ENCODE data around the gene OSMR. TPM values are rescaled to one million over a fixed set of nuclear protein-coding genes. Genes with fewer than 3 reads are reported as not detected.

The OSMR gene
- total RNA-seq, 1 experiment from 2014 or later = 46.0 TPM

DNA sequence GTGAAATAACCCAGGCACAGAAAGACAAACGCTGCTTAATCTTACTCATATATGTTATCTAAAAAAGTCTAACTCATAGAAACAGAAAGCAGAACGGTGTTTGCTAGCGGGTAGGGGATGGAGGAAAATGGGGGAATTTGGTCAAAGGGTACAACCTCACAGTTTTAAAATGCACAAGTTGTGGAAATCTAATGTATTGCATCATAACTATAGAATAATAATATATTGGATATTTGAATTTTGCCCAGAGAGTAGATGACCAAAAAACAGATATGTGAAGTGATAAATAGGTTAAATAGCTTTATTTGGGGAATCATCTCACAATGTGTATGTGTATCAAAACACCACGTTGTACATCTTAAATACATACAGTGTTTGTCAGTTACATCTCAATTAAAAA is 22.3 kb upstream of the OSMR start:
- RAD21 ChIA-PET (ENCODE audit: low non-redundant PET in 1 of 2, low total read pairs in 2 of 2, uncharacterized antibody in 2 of 2, unreplicated experiment in 2 of 2) = no interaction called here
- intact Hi-C loops (cut with micrococcal nuclease) = no loop called here
- Histone ChIP-seq H4K20me1 (ENCODE audit: insufficient read depth) (peaks cover 2% of the 10 kb centered on the region; the same call in 1 of the 2 replicates), H3K27me3 (ENCODE audit: insufficient read depth, low read length) (no peaks in the 10 kb centered on the region), H3K4me1 (ENCODE audit: control insufficient read depth in 1 of 2, insufficient read depth in 2 of 2, low read length in 2 of 2) (peaks cover 0 to 4% of the 10 kb centered on the region in 2 experiments; a peak in 1 of 4 replicates), H3K4me3 (replicated peaks in 1 of 2; ENCODE audit: low read depth in 1 of 2, low read length in 2 of 2) (no peak overlapping the region), H3K4me2 (ENCODE audit: low read length) (no peak overlapping the region), H3K9me3 (ENCODE audit: control insufficient read depth in 1 of 2, insufficient read depth in 1 of 2, low read depth in 1 of 2, low read length in 2 of 2) (no peaks in the 10 kb centered on the region), H3K36me3 (ENCODE audit: control insufficient read depth in 1 of 2, insufficient read depth in 2 of 2, low read length in 2 of 2) (no peaks in the 10 kb centered on the region; a peak in 2 of 4 replicates), H2AFZ (ENCODE audit: low read depth, low read length, poor library complexity, severe bottlenecking) (no peak overlapping the region), H3K27ac (ENCODE audit: low read depth, low read length) (no peak overlapping the region), H3K9me2 (ENCODE audit: insufficient read depth) (no peaks in the 10 kb centered on the region), H3K79me2 (ENCODE audit: insufficient read depth, low read length) (no peaks in the 10 kb centered on the region), H3K9ac (ENCODE audit: low read length) (no peak overlapping the region)
- CTCF ChIA-PET = no interaction called here
- ATAC-seq (no peak), DNase-seq (ENCODE audit: low read depth, low spot score) (no peak)
- no TSS peak for BruUV-seq (replicated peaks)
- POLR2A ChIA-PET = no interaction called here
- TF ChIP-seq, protein P1, sequence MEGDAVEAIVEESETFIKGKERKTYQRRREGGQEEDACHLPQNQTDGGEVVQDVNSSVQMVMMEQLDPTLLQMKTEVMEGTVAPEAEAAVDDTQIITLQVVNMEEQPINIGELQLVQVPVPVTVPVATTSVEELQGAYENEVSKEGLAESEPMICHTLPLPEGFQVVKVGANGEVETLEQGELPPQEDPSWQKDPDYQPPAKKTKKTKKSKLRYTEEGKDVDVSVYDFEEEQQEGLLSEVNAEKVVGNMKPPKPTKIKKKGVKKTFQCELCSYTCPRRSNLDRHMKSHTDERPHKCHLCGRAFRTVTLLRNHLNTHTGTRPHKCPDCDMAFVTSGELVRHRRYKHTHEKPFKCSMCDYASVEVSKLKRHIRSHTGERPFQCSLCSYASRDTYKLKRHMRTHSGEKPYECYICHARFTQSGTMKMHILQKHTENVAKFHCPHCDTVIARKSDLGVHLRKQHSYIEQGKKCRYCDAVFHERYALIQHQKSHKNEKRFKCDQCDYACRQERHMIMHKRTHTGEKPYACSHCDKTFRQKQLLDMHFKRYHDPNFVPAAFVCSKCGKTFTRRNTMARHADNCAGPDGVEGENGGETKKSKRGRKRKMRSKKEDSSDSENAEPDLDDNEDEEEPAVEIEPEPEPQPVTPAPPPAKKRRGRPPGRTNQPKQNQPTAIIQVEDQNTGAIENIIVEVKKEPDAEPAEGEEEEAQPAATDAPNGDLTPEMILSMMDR (IDR thresholded peaks at IDR 0.05 in 2 of 3, conservative IDR thresholded peaks at IDR 0.05 in 1 of 3; ENCODE audit: borderline replicate concordance in 1 of 3, insufficient read depth in 1 of 3, low read depth in 2 of 3, low read length in 2 of 3) = no peak
- TF ChIP-seq EGR1 (IDR thresholded peaks at IDR 0.05; ENCODE audit: low read depth) (no peak), POLR2A (IDR thresholded peaks at IDR 0.05; ENCODE audit: borderline replicate concordance, extremely low read depth, insufficient read depth, insufficient read length) (no peak), ELF1 (IDR thresholded peaks at IDR 0.05; ENCODE audit: borderline replicate concordance, low read depth) (no peak), SP1 (IDR thresholded peaks at IDR 0.05; ENCODE audit: low read depth) (no peak), SRF (IDR thresholded peaks at IDR 0.05; ENCODE audit: low read depth) (no peak), SIN3A (IDR thresholded peaks at IDR 0.05; ENCODE audit: low read depth) (no peak), ZNF274 (IDR thresholded peaks at IDR 0.05; ENCODE audit: low read depth, low read length) (no peak), EZH2 (IDR thresholded peaks at IDR 0.05) (no peak), EZH2phosphoT487 (IDR thresholded peaks at IDR 0.05; ENCODE audit: borderline replicate concordance) (no peak), RAD21 (IDR thresholded peaks at IDR 0.05; ENCODE audit: low read depth) (no peak), TCF7L2 (IDR thresholded peaks at IDR 0.05; ENCODE audit: borderline replicate concordance, extremely low read depth, insufficient read depth, insufficient read length) (no peak), CEBPB (IDR thresholded peaks at IDR 0.05; ENCODE audit: low read depth) (no peak), ZFX (IDR thresholded peaks at IDR 0.05) (no peak), JUND (IDR thresholded peaks at IDR 0.05) (no peak)
- TF ChIP-seq, protein P2, sequence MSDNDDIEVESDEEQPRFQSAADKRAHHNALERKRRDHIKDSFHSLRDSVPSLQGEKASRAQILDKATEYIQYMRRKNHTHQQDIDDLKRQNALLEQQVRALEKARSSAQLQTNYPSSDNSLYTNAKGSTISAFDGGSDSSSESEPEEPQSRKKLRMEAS (IDR thresholded peaks at IDR 0.05) = no peak
- TF ChIP-seq, protein P3, sequence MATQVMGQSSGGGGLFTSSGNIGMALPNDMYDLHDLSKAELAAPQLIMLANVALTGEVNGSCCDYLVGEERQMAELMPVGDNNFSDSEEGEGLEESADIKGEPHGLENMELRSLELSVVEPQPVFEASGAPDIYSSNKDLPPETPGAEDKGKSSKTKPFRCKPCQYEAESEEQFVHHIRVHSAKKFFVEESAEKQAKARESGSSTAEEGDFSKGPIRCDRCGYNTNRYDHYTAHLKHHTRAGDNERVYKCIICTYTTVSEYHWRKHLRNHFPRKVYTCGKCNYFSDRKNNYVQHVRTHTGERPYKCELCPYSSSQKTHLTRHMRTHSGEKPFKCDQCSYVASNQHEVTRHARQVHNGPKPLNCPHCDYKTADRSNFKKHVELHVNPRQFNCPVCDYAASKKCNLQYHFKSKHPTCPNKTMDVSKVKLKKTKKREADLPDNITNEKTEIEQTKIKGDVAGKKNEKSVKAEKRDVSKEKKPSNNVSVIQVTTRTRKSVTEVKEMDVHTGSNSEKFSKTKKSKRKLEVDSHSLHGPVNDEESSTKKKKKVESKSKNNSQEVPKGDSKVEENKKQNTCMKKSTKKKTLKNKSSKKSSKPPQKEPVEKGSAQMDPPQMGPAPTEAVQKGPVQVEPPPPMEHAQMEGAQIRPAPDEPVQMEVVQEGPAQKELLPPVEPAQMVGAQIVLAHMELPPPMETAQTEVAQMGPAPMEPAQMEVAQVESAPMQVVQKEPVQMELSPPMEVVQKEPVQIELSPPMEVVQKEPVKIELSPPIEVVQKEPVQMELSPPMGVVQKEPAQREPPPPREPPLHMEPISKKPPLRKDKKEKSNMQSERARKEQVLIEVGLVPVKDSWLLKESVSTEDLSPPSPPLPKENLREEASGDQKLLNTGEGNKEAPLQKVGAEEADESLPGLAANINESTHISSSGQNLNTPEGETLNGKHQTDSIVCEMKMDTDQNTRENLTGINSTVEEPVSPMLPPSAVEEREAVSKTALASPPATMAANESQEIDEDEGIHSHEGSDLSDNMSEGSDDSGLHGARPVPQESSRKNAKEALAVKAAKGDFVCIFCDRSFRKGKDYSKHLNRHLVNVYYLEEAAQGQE (IDR thresholded peaks at IDR 0.05; ENCODE audit: low read depth) = no peak
- TF ChIP-seq, protein P4, sequence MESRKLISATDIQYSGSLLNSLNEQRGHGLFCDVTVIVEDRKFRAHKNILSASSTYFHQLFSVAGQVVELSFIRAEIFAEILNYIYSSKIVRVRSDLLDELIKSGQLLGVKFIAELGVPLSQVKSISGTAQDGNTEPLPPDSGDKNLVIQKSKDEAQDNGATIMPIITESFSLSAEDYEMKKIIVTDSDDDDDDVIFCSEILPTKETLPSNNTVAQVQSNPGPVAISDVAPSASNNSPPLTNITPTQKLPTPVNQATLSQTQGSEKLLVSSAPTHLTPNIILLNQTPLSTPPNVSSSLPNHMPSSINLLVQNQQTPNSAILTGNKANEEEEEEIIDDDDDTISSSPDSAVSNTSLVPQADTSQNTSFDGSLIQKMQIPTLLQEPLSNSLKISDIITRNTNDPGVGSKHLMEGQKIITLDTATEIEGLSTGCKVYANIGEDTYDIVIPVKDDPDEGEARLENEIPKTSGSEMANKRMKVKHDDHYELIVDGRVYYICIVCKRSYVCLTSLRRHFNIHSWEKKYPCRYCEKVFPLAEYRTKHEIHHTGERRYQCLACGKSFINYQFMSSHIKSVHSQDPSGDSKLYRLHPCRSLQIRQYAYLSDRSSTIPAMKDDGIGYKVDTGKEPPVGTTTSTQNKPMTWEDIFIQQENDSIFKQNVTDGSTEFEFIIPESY (IDR thresholded peaks at IDR 0.05; ENCODE audit: extremely low read depth, insufficient replicate concordance, low read length) = no peak
- TF ChIP-seq, protein P5, sequence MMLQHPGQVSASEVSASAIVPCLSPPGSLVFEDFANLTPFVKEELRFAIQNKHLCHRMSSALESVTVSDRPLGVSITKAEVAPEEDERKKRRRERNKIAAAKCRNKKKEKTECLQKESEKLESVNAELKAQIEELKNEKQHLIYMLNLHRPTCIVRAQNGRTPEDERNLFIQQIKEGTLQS (IDR thresholded peaks at IDR 0.05) = no peak

All from HCT116 (cell line).